ENCODE data around the gene GDE1. TPM values are rescaled to one million over a fixed set of nuclear protein-coding genes. Genes with fewer than 3 reads are reported as not detected.

GDE1 gene
- total and polyA plus RNA-seq, 7 experiments from 2014 or later = 16.6 to 27.6 (median 21.1) TPM

Other genes with a start within 250 kb of the GDE1 start
- gene CLEC19A, start 236.4 kb downstream of the GDE1 start, total RNA-seq = not detected
- not detected for gene CLEC19A, start 236.4 kb downstream of the GDE1 start, polyA plus RNA-seq
- not detected for gene TMC5, start 104.2 kb downstream of the GDE1 start, total RNA-seq
- gene TMC5, start 104.2 kb downstream of the GDE1 start, polyA plus RNA-seq = not detected
- 10 to 100 TPM; 14.9 to 33.0 (median 18.2) TPM for gene CCP110, start 1.8 kb upstream of the GDE1 start, total RNA-seq
- gene CCP110, start 1.8 kb upstream of the GDE1 start, polyA plus RNA-seq = 10 to 100 TPM in 1 of 2 donors, 1 to 10 TPM in 1; 9.2 to 11.2 TPM
- 10 to 100 TPM; 38.6 to 51.1 (median 46.6) TPM for gene VPS35L, start 33.6 kb upstream of the GDE1 start, total RNA-seq
- 10 to 100 TPM; 45.6 to 52.0 TPM for gene VPS35L, start 33.6 kb upstream of the GDE1 start, polyA plus RNA-seq
- gene KNOP1, start 196.1 kb upstream of the GDE1 start, total RNA-seq = 10 to 100 TPM in 3 of 5 experiments, 1 to 10 TPM in 2; 6.4 to 20.6 (median 18.5) TPM
- gene KNOP1, start 196.1 kb upstream of the GDE1 start, polyA plus RNA-seq = 10 to 100 TPM in 1 of 2 donors, 1 to 10 TPM in 1; 9.8 to 13.4 TPM
- gene IQCK, start 196.2 kb upstream of the GDE1 start, total RNA-seq = 1 to 10 TPM in 4 of 5 experiments, under 1 TPM in 1; 0.48 to 4.1 (median 2.6) TPM
- gene IQCK, start 196.2 kb upstream of the GDE1 start, polyA plus RNA-seq = 1 to 10 TPM; 3.5 to 5.0 TPM